HFF-Myc (cell line): ENCODE results near the gene PPP1R12B.
"Not testable (repeated sequence)": the region's sequence is repeated elsewhere in the genome, so short reads cannot be mapped to it uniquely, and the experiment has no call there.

Experiments
- DNase-seq: peaks from one replicate; pipeline ENCODE4 v3.0.0-alpha.2; 2011; ENCODE audit warnings: low read depth; ENCODE audit errors: extremely low read depth
- H3K4me3 ChIP-seq: replicated peaks from 2 replicates; pipeline ENCODE4 v1.5.1; 2011; ENCODE audit warnings: low read depth, mild to moderate bottlenecking, control low read depth, low read length
- TF ChIP-seq, protein P1 (sequence below): IDR thresholded peaks from 2 replicates; pipeline ENCODE4 v1.5.1; 2012; ENCODE audit warnings: mild to moderate bottlenecking, low read depth, low read length, control low read depth; ENCODE audit errors: missing control alignments

The PPP1R12B gene

GRCh38 chr1:202615501-202616354 lies 267.2 kb downstream of the PPP1R12B start:
- TF ChIP-seq, protein P1, sequence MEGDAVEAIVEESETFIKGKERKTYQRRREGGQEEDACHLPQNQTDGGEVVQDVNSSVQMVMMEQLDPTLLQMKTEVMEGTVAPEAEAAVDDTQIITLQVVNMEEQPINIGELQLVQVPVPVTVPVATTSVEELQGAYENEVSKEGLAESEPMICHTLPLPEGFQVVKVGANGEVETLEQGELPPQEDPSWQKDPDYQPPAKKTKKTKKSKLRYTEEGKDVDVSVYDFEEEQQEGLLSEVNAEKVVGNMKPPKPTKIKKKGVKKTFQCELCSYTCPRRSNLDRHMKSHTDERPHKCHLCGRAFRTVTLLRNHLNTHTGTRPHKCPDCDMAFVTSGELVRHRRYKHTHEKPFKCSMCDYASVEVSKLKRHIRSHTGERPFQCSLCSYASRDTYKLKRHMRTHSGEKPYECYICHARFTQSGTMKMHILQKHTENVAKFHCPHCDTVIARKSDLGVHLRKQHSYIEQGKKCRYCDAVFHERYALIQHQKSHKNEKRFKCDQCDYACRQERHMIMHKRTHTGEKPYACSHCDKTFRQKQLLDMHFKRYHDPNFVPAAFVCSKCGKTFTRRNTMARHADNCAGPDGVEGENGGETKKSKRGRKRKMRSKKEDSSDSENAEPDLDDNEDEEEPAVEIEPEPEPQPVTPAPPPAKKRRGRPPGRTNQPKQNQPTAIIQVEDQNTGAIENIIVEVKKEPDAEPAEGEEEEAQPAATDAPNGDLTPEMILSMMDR, result no peak
- DNase-seq, result no peak
- no peak overlapping the region for H3K4me3 ChIP-seq

GRCh38 chr1:202616355-202616915 lies 267.9 kb downstream of the PPP1R12B start:
- TF ChIP-seq, protein P1, result no peak
- no peak for DNase-seq
- no peak overlapping the region for H3K4me3 ChIP-seq

DNA sequence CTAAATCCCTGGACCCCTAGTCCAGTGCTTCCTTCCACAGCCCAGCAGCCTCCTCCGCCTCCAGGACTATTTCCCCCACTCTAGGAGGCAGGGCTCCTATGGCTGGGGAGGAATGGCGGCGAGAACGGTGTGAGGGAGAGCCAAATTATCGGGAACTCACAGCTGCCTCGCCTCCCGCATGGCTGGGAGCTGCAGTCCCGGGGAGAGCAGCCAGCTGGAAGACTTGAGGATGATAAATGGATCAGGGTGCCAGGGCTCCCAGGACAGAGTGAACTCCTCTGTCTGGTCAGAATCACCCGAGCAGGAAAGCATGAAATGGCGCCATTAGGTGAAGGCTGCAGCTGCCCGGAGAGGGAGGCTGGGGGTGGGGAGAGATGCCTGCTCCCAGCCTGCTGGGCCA lies 270.5 kb downstream of the PPP1R12B start:
- DNase-seq, H3K4me3 ChIP-seq: not testable (repeated sequence)

GRCh38 chr1:202619505-202619904 lies 271.0 kb downstream of the PPP1R12B start:
- H3K4me3 ChIP-seq, result no peak overlapping the region
- TF ChIP-seq, protein P1, result no peak
- no peak for DNase-seq

DNA sequence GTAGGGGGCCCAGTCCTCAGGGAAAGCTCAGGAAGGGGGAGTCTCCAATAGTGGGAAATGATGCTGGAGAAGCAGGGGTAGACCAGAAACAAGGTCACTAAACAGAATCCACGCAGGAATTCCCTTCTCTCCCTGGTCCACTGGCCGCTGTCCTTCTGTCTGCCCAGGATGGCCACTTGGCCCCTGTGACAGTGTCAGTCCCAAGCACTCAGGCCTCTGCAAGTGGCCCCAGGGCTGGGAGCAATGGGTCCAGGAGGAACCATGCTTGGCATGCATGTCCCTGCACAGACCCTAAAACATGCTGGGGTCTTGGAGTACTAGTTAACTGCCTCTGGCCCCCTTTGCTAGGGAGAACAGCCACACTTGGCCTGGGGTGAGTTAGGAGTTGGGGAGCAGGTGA lies 271.5 kb downstream of the PPP1R12B start:
- not testable (repeated sequence) for H3K4me3 ChIP-seq, DNase-seq

DNA sequence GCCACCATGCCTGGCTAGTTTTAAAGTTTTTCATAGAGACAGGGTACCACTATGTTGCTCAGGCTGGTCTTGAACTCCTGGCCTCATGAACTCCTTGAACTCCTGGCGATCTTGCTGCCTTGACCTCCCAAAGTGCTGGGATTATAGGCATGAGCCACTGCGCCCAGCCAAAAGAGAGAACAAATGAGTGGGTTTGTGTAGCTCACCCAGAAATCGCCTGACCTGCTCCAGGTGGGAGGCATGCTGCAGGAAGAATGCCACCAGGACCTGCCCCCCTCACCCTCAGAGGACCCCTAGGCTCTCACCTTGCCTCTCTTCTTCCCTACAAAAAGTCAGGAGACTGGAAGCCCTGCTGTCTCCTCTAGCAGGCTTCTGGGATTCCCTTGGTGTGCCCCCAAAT lies 272.9 kb downstream of the PPP1R12B start:
- TF ChIP-seq, protein P1, result no peak
- no peak overlapping the region for H3K4me3 ChIP-seq
- DNase-seq, result no peak

- no peak for DNase-seq
- TF ChIP-seq, protein P1, result no peak
- no peak overlapping the region for H3K4me3 ChIP-seq
Observed at GRCh38 chr1:202622388-202622787, 273.9 kb downstream of the PPP1R12B start.

DNA sequence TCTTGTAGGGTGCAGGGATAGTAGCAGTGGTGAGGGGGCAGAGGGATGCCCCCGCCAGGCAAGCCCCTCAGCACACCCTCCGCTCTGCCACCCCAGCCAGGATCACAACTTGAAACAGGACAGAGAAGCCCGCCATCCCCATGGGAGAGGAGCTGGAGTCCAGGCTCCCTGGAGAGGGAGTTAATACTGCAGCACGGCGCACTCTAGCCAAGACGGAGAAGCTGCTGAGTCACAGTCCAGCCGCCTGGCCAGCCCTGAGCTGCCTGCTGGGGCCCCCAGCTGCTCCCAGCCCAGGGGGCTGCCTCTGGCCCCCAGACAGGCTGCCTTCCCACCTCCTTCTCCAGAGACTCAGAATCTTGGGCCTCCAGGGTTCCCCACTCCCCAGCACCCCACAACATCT lies 274.6 kb downstream of the PPP1R12B start:
- TF ChIP-seq, protein P1, result no peak
- no peak overlapping the region for H3K4me3 ChIP-seq
- no peak for DNase-seq

DNA sequence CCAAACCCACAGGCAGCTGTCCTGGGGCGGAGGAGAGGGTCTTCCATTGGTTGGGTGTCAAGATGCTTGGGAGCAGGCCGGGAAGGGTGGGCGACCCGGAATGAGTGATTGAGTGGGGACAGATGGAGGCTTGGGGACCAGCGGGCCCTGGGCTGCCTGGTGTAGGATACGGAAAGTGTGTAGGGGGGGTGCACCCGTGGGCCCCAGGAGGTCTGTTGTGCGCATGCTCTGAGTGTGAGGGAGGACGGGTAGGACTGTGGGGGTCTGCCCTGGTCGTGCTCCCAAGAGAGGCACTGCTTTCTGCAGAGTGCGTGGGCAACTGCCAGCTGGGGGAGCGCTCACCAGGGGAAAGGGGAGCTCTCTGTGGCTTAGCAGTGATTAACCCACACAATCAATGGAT lies 275.0 kb downstream of the PPP1R12B start:
- H3K4me3 ChIP-seq, result not testable (repeated sequence)

More for the DNA sequence above, 275.0 kb downstream of the PPP1R12B start:
- not testable (repeated sequence) for DNase-seq
